Effector CD4-positive, alpha-beta T cell (primary cell): ENCODE data around the gene RHOD.

ENCODE experiments used
- DNase-seq: peaks from one replicate; pipeline ENCODE4 v3.0.0-alpha.2; 2020

The RHOD gene

DNA sequence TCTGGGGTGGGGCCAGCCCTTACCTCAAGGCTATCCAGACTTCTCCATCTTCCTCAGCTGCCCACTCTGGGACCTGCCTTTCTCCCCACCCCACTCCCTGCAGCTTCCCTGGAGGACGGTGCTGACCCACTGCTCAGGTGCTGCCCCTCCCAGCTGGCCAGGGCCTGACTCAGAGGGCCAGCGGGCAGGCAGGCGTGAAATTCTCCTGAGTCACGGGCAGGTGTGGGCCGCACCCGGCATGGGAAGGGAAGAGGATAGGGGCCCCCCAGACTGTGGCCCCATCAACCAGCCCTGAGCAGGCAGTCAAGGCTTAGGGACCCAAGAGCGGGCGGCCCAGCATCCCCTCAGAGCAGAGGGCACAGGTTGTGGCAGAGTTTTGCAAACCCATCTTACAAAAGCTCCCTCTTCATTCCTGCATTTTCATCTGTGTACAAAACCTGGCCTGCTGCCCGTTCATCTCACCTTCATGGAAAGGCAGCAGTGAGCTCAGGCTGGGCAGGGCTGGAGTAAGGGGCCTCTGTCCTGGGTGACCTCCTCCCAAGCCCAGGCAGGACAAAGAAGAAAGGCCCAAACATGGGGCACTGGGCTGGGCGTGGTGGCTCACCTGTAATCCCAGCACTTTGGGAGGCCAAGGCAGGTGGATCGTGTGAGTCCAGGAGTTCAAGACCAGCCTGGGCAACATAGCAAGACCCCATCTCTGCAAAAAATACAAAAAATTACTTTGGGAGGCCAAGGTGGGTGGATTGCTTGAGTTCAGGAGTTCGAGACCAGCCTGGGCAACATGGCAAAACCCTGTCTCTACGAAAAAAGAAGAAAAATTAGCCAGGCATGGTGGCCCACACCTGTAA is 6.1 kb downstream of the RHOD start:
- no peak for DNase-seq

DNA sequence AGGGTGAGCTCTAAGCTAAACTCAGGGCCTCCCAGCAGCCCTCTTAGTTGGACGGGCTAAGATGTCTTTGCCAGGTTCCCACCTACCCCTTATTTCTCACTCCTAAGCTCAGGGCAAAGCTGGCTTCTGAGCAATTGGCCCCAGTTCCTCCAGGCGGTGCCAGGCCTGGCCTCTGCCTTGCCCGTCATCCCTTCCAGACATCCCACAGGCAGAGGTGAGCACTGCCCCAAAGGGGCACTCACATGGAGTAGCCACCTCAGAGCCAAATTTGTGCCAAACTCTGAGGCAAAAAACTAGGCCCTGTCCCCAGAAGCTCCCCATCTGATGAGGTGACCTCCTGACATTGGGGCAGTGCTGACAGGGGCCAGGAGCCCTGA is 9.7 kb downstream of the RHOD start:
- DNase-seq = no peak

DNA sequence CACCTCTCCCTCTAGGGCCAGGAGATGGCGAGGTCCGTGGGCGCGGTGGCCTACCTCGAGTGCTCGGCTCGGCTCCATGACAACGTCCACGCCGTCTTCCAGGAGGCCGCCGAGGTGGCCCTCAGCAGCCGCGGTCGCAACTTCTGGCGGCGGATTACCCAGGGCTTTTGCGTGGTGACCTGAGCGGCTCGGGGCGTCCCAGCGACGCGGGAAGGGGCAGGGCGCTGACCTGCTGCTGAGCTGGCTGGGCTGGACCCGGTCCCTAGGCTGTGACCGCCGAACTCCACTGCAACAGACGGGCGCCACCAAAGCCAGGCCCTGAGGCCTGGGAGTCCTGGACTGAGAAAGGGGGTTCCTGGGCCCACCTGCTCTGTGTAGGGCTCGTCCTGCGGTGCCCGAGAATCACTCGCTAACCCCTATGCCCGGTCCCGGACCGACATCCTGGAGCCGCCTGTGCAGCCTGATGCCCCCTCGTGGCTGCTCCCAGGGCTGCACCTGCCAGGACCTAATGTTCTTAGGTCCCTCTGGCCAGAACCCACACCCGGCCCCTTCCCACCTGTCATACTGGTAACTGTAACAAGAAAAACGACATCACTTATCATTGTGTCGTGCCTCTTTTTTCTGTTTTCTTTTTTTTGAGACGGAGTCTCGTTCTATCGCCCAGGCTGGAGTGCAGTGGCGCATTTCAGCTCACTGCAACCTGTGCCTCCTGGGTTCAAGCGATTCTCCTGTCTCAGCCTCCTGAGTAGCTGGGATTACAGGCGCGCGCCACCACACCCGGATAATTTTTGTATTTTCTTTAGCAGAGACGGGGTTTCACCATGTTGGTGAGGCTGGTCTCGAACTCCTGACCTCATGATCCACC is 15.0 kb downstream of the RHOD start:
- peak; percentile 63 for DNase-seq

DNA sequence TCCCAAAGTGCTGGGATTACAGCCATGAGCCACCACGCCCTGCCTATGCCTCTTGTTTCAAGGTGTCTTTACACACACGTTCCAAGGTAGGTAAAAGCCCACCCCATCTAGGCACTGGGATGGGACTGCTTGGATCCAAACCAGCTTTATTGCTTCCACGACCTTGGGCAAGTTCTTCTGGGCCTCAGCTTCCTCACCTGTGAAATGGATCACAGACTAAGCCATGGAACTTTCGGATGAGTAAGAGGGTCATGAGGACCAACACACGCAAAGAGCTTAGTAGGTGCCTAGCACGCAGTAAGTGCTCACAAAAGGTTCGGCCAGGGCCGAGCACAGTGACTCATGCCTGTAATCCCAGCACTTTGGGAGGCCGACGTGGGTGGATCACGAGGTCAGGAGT is 15.6 kb downstream of the RHOD start:
- DNase-seq = no peak

DNA sequence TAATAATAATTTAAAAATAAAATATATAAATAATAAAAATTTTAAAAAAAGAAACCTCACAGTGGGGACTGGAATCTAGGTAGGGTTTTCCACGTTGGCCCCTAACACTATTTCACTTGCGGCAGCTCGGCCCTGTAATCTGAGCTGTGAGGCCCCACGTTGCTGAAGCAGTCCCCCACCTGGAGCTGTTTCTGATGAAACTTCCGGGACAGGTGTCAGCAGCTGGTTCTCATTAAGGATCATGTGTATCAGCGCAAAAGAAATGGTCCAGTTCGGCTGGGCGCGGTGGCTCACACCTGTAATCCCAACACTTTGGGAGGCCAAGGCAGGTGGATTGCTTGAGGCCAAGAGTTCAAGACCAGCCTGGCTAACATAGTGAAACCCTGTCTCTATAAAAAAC is 17.3 kb downstream of the RHOD start:
- DNase-seq = no peak

DNA sequence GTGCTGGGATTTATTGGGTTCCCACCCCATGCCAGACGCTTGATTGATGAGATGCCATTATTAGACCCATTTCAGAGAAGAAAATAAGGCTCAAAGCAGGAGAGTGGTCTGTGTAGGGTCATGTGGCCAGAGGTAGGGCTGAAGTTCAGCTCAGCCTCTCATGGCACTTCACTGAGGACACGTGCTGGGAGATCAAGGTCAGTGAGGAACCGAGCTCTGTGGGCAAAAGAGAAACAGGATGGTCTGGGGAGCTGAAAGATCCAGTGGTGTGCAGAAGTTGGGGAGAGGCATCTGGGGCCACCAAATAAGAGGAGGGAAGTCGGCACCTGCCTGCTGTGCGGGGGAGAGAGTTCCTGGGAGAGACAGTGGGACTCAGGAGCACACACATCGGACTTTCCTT is 19.6 kb downstream of the RHOD start:
- DNase-seq = no peak

DNA sequence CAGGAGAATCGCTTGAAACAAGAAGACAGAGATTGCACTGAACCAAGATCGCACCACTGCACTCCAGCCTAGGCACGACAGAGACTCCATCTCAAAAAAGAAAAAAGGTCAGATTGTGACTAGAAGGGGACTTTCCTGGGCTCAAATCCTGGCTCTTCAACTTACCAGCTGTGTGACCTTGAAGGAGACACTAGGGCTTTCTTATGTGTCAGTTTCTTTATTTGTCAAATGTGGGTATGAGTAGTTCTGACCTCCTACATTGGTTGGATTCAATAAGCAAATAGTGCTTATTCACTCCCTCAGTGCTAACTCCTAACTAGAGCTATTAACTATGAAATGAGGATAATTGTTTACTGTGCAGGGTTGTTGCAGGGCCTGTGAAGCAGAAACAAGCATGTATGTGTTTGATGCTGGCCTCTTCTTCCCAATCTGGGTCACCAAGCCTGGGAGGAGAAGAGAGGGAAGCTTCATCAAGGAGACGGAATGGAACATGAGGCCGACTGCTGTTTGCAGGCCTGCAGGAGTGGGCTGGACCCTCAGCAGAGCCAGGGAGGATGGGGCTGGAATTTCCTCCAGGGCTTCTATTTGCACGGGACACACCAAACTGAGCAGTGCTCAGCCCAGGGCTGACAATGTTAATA is 22.5 kb downstream of the RHOD start:
- DNase-seq = no peak

DNA sequence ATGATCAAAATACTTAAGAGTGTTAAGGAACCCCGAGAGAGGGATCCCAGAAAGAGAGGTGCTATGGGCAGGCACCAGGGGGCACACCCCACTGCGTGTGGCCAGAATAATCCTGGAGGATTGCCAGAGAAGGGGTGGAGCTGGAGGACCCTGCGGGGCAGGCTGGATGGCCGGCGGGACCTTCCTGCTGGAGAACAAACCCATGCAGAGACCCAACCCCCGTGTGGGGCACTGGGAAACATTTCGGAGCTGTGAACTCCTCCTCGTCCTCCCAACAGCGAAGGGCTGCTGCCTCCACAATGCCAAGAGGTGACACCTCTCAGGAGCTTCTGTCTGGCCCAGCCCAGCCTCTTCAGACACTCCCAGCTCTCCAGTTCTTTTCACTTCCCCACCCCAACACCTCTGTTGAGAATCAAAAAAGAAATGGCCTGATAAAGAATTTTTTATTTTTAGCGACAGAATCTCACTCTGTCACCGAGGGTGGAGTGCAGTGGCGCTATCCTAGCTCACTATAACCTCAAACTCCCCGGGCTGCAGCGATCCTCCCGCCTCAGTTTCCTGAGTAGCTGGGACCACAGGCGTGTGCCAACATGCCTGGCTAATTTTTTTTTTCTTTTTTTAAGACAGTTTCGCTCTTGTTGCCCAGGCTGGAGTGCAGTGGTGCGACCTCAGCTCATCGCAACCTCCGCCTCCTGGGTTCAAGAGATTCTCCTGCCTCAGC is 25.6 kb downstream of the RHOD start:
- DNase-seq = no peak

DNA sequence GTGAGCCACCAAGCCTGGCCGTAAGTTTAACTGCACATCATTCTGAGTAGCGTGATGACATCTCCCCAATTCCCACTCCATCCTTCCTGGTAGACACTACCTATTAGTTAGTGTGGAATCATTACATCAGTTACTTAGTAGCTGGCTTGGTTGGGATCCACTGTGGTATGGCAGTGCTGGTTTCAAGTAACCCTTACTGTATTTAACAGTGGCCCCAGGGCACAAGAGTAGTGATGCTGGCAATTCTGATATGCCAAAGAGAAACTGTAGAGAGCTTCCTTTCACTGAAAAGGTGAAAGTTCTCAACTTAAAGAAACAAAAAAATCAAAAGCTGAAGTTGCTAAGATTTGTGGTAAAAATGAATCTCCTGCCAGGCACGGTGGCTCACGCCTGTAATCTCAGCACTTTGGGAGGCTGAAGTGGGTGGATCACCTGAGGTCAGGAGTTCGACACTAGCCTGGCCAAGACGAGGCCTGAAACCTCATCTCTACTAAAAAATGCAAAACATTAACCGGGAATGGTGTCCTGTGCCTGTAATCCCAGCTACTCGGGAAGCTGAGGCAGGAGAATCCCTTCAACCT is 27.2 kb downstream of the RHOD start:
- no peak for DNase-seq

DNA sequence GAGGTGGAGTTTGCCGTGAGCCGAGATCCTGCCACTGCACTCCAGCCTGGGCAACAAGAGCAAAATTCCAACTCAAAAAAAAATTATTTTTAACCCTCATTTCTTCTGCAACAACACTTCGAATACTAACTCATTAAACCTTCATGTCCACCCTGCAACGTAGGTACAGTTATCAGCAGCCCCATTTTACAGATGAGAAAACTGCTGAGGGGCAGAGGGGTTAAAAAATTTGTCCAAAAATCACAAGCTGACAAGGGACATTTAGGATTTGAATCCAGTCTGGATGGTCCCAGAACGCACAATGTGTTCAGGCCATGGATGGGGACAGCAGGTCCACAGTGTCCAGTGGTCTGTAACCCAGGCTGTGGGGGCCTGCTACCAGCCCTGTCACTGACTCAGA is 29.0 kb downstream of the RHOD start:
- DNase-seq = no peak

DNA sequence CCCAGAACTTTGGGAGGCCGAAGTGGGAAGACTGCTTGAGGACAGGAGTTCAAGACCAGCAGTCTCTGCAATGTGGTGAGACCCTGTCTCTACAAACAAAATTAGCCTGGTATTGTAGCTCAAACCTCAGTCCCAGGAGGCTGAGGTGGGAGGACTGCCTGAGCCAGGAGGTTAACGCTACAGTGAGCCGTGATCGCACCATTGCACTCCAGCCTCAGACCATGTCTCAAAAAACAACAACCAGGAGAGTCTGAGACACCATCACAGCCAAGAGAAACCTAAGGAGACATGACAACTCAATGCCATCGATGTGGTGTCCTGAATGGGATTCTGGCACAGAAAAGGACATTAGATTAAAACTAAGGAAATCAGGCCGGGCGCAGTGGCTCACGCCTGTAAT is 34.1 kb downstream of the RHOD start:
- no peak for DNase-seq

DNA sequence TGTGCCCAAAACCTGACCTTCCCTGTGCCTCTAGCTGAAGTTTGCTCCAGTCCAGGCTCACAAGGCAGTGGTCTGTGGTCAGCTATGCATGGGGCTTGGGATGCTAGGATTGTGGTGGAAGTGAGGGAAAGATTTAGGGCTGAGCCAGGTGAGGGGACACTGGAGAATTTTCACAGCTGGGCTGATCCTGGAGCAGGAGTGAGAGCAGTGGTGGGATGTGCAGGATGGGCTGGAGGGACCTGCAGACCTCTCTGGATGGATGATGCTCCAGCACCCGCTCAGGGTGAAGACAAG is 38.5 kb downstream of the RHOD start:
- DNase-seq = no peak

DNA sequence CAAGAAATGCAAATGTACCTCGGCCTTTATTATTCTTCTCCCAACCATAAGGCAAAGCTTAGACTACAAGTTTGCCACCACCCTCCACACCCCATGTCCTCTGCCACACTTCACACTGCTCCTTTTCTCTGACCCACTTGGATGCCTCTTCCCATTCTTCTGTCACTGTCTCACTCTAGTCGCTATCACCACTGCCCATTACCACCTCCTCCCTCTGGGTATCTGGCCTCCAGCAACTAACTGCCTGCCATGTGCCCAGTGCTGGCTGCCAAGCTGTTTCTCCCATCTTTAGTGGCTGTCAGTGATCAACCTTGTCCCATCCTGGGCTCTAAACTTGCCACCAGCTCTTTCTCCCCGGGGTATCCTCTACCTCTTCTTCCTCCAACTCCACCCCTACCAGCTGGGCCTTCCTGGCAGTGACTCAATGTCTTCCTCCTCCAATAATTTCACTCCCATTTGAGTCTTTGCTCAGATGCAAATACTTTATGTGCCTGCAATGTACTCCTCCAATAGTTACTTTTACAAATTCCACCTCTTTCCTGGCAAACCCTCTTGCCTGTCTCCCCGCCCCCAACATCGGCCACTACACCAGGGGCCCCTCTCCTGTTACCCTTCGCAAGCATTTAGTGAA is 42.3 kb downstream of the RHOD start:
- no peak for DNase-seq

DNA sequence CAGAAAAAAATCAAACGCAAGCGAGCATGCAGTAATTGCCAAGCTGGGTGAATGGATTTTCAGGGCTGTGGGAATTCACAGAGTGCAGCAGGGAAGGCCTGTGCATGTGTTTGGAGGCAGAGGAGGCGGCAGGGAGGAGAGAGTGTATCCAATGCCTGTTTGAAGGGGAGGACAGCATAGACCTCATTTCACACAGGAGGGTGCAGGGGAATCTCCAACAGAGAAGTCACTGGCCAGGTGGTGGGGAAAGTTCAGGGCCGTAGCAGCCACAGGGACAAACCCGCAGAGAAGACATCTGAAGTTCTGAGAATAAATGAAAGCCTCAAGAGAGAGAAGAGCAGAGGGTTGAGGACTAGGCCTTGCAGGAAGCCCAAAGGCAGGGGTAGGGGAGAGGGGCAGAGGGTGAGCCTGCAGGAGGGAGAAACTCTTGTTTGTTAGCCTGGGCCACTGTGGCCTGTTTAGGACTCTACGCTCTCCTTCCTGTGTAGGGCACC is 43.2 kb downstream of the RHOD start:
- no peak for DNase-seq

DNA sequence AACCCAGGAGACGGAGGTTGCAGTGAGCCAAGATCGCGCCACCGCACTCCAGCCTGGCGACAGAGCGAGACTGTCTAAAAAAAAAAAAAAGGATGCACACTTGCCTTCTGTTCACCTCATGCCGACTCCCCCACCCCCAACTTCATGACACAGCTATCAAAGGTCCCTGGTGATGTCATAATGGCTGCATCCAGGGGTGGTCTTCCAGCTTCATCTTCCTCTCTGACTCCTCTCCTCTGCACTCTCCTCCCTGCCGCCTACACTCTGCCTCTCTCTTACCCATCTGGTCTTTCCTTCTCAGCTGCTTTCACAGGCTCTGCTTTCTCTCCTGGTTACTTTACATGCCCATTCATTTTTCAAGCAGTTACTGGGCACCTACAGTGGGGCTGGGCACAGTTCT is 46.0 kb downstream of the RHOD start:
- DNase-seq = no peak

DNA sequence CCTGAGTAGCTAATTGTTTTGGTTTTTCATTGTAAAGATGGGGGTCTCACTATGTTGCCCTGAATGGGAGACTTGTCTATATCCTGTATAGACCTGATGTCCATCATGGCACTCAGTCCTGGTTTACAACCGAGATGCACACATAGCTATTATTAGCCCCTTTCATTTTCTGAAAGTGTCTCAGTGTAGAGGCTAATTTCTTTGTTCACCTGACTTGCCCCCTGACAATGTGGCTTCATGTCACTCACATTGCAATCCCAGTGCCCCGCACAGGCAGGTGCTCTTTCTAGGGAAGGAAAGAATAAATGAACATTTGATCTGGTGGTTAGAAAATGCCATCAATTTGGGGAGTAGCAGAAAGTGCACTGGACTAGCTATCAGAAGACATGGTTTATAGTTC is 49.3 kb downstream of the RHOD start:
- DNase-seq = no peak

DNA sequence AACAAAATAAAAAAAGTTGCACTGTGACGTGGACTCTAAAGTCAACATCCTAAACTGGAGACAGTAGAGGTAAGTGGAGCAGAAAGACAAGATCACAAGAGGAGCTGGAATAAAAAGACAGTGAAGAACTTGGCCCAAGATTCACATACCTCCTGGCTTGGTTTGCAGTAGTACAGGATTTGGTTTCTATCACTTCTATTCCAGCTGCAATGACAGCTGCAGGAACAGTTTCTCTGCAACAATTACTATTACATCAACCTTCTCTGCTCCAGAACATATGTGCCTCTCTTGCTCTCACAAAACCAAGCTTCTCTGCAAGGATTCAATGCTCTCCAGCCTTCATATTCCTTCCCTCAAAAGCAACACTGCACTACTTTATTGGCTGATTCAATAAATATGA is 54.6 kb downstream of the RHOD start:
- DNase-seq = no peak

DNA sequence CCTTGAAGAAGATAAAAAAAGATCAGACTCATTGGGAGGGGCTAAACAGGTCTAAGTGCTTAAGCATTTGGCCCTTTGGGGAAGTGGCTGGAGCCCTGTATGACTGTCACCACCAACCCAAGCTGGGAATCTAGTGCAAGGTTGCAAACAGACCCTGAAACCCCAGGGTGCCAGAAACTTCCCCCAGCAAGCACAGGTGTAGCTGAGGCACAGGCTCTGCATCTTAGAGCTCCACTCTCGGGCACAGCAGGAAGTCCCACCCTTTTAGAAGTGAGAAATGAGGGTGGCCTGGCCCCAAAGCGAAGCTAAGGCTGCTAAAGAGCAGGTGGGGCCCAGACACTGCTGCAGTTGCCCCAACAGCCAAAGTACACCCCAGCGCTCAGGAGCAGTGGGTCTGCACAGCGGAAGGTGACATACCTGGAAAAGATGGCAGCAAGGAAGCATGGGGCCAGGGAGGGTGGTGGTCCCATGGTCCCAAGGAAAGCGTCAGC is 56.6 kb downstream of the RHOD start:
- no peak for DNase-seq

DNA sequence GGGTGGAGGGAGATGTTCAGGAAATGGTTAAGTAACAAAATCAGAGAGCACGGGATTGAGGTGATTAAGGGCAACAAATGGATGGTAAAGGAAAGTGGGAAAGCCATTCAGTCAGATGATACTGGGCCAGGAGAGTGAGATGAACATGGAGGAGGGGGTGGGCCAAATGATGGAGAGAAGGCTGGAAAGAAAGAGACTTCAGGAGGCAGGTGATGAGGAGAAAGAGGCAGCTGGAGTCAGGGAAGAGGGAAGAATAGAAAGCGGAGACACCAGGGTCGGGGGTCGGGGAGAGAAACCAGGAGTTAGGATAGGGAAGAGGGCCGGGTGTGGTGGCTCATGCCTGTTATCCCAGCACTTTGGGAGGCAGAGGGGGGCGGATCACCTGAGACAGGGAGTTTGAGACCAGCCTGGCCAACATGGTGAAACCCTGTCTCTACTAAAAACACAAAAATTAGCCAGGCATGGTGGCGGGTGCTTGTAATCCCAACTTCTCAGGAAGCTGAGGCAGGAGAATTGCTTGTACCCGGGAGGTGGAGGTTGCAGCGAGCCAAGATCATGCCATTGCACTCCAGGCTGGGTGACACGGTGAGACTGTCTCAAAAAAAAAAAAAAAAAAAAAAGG is 57.7 kb downstream of the RHOD start:
- DNase-seq = no peak

DNA sequence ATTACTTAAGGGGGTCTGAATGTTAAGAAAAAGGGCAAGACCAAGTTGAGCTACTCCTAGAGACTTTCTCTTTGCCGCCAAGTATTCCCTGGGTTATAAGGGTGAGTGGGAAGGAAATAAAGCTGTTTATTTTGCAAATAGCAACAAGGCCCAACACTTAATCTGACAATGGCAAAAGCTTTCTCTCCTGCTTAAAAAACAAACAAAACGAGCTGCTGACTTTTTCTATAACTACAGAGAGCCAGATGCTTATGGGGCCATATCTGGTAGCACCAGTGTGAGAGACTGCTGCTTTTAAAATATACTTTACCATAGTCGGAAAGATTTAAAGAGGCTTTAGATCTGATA is 60.1 kb downstream of the RHOD start:
- DNase-seq = no peak

DNA sequence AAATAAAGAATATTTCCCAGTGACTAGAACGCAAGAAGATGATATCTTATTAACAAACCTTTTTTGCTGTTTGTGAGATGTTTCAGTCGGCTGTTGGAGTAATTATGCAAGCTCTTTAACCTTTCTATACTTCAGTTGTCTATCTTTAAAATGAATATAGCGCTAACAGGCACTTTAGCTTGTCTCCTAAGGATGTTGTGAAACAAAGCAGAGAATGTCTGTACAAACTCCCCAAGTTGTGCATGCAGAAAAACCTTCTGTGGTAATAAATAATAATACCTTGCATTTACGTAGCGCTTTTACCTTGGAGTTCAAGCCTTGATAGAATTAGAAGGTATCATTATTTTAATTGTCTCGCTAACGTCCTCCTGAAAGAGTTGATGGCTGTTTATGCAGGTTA is 60.5 kb downstream of the RHOD start:
- DNase-seq = no peak
